WTC11 (cell line): ENCODE measurements around the gene NUDT3. TPM values are rescaled to one million over a fixed set of nuclear protein-coding genes. Genes with fewer than 3 reads are reported as not detected.

Experiments
- ATAC-seq: fragments of 200-7000 bp; cut with Tn5 transposase; 2 replicates; pipeline ENCODE4 v1.10.0; 2021; ENCODE audit warnings: mild to moderate bottlenecking, moderate library complexity
- CTCF ChIA-PET: fragments of 300-600 bp; sonication (Branson Sonifier 250); formaldehyde crosslinking; loops from one replicate; lab custom pipeline; 2021; ENCODE audit warnings: antibody characterized with exemption; lab: Charles Lee
- POLR2A ChIA-PET: fragments of 350-600 bp; sonication (Branson Sonifier 250); formaldehyde crosslinking; loops from one replicate; lab custom pipeline; 2021; ENCODE audit warnings: antibody characterized with exemption; lab: Charles Lee
- DNase-seq: peaks from one replicate; pipeline ENCODE4 v3.0.0; 2021; ENCODE audit warnings: low spot score
- H3K27ac Mint-ChIP-seq: 2 replicates; pipeline ENCODE4 v1.8.0; 2021; ENCODE audit warnings: mixed read lengths
- H3K27me3 Mint-ChIP-seq: 2 replicates; pipeline ENCODE4 v1.8.0; 2021; ENCODE audit warnings: low read depth, mild to moderate bottlenecking, moderate library complexity, mixed read lengths
- H3K36me3 Mint-ChIP-seq: 2 replicates; pipeline ENCODE4 v1.8.0; 2021; ENCODE audit warnings: mixed read lengths
- H3K4me1 Mint-ChIP-seq: 2 replicates; pipeline ENCODE4 v1.8.0; 2022; ENCODE audit warnings: mixed read lengths
- H3K4me3 Mint-ChIP-seq: 2 replicates; pipeline ENCODE4 v1.8.0; 2021; ENCODE audit warnings: mild to moderate bottlenecking, moderate library complexity, mixed read lengths
- H3K9me3 Mint-ChIP-seq: 2 replicates; pipeline ENCODE4 v1.8.0; 2021; ENCODE audit warnings: mixed read lengths
- ESRRA ChIP-seq: sonication (generic); formaldehyde crosslinking; IDR thresholded peaks from 2 replicates; pipeline ENCODE4 v1.8.1; 2022; ENCODE audit warnings: mild to moderate bottlenecking, missing genetic modification reagents, borderline replicate concordance
- NFATC4 ChIP-seq: fragments of 250-450 bp; sonication (Bioruptor Pico); IDR thresholded peaks from 2 replicates; pipeline ENCODE4 v1.9.0; 2021; ENCODE audit warnings: mild to moderate bottlenecking
- NFYB ChIP-seq: sonication (generic); formaldehyde crosslinking; conservative IDR thresholded peaks from 2 replicates; pipeline ENCODE4 v1.8.0; 2022; ENCODE audit warnings: low read depth, missing genetic modification reagents
- OVOL2 ChIP-seq: fragments of 250-450 bp; sonication (Bioruptor Pico); IDR thresholded peaks from 2 replicates; pipeline ENCODE4 v1.9.0; 2021; ENCODE audit warnings: mild to moderate bottlenecking, borderline replicate concordance
- RELA ChIP-seq: sonication (generic); formaldehyde crosslinking; IDR thresholded peaks from 2 replicates; pipeline ENCODE4 v1.8.1; 2022; ENCODE audit warnings: missing genetic modification reagents, mild to moderate bottlenecking, borderline replicate concordance
- TCF7 ChIP-seq: sonication (generic); formaldehyde crosslinking; IDR thresholded peaks from 2 replicates; pipeline ENCODE4 v1.8.0; 2022; ENCODE audit warnings: mild to moderate bottlenecking, low read depth, missing genetic modification reagents, moderate library complexity
- ZBTB21 ChIP-seq: sonication (generic); formaldehyde crosslinking; IDR thresholded peaks from 2 replicates; pipeline ENCODE4 v1.8.1; 2023; ENCODE audit warnings: mild to moderate bottlenecking, missing genetic modification reagents, borderline replicate concordance
- ZNF317 ChIP-seq: sonication (generic); formaldehyde crosslinking; IDR thresholded peaks from 2 replicates; pipeline ENCODE4 v1.8.1; 2023; ENCODE audit warnings: low read depth, mild to moderate bottlenecking, moderate library complexity, missing genetic modification reagents, borderline replicate concordance
- ZNF416 ChIP-seq: fragments of 250-450 bp; sonication (Bioruptor Pico); IDR thresholded peaks from 2 replicates; pipeline ENCODE4 v1.9.0; 2021; ENCODE audit warnings: mild to moderate bottlenecking, inconsistent platforms
- total RNA-seq: library from RNA; stranded (reverse); gene quantifications from 3 replicates; pipeline ENCODE4 v1.2.3, GENCODE V29; 2021
- TF ChIP-seq, protein P1 (sequence below): sonication (generic); formaldehyde crosslinking; IDR thresholded peaks from 2 replicates; pipeline ENCODE4 v1.8.1; 2023; ENCODE audit warnings: mild to moderate bottlenecking, missing genetic modification reagents, borderline replicate concordance
- TF ChIP-seq, protein P2 (sequence below): sonication (generic); formaldehyde crosslinking; IDR thresholded peaks from 2 replicates; pipeline ENCODE4 v1.8.1; 2022; ENCODE audit warnings: low read depth, missing genetic modification reagents, borderline replicate concordance
- TF ChIP-seq, protein P3 (sequence below): fragments of 200-600 bp; IDR thresholded peaks from 2 replicates; pipeline ENCODE4 v1.8.0; 2022; ENCODE audit warnings: antibody characterized with exemption
- TF ChIP-seq, protein P4 (sequence below): sonication (generic); formaldehyde crosslinking; IDR thresholded peaks from 2 replicates; pipeline ENCODE4 v1.8.0; 2022; ENCODE audit warnings: missing genetic modification reagents
- TF ChIP-seq, protein P5 (sequence below): fragments of 250-450 bp; sonication (Bioruptor Pico); IDR thresholded peaks from 2 replicates; pipeline ENCODE4 v1.9.0; 2021; ENCODE audit warnings: mild to moderate bottlenecking
- TF ChIP-seq, protein P6 (sequence below): sonication (generic); formaldehyde crosslinking; IDR thresholded peaks from 2 replicates; pipeline ENCODE4 v1.8.1; 2022; ENCODE audit warnings: low read depth, mild to moderate bottlenecking, moderate library complexity, missing genetic modification reagents, borderline replicate concordance

The NUDT3 gene
- total RNA-seq, 1 experiment from 2014 or later = 30.0 TPM

DNA sequence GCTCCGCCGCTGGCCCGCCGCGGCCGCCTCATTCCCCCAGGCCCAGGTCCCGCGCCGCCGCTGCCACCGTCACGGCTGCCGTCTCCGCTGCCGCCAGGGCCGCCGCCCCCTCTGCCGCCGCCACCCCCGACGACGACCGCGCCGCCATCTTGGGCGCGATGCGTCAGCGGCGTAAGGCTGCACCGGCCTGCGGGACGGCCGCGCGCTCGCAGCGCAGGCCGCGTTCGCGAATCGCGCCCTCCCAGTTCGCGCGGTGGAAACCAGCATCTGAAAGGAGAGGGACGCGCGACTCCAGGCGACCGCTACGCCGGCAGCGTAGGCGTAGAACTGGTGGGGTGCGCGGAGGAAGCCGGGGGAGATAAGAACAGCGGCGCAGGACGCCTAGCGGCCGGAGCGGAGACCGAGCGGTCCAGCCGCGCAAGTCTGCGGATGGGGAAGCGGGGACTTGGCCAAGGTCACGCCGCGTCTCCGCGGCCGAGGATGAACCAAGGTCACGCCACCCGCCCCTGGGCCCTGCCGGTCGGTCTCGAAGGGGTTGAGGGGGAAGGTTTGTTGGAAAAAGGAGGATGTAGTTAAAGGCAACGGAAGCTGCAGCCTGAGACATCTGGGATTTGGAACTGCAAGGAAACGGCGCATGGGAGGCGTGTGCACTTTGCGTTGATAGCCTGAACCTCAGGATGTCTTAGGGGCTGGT lies at the start of gene NUDT3 (continued):
- TF ChIP-seq, protein P1, sequence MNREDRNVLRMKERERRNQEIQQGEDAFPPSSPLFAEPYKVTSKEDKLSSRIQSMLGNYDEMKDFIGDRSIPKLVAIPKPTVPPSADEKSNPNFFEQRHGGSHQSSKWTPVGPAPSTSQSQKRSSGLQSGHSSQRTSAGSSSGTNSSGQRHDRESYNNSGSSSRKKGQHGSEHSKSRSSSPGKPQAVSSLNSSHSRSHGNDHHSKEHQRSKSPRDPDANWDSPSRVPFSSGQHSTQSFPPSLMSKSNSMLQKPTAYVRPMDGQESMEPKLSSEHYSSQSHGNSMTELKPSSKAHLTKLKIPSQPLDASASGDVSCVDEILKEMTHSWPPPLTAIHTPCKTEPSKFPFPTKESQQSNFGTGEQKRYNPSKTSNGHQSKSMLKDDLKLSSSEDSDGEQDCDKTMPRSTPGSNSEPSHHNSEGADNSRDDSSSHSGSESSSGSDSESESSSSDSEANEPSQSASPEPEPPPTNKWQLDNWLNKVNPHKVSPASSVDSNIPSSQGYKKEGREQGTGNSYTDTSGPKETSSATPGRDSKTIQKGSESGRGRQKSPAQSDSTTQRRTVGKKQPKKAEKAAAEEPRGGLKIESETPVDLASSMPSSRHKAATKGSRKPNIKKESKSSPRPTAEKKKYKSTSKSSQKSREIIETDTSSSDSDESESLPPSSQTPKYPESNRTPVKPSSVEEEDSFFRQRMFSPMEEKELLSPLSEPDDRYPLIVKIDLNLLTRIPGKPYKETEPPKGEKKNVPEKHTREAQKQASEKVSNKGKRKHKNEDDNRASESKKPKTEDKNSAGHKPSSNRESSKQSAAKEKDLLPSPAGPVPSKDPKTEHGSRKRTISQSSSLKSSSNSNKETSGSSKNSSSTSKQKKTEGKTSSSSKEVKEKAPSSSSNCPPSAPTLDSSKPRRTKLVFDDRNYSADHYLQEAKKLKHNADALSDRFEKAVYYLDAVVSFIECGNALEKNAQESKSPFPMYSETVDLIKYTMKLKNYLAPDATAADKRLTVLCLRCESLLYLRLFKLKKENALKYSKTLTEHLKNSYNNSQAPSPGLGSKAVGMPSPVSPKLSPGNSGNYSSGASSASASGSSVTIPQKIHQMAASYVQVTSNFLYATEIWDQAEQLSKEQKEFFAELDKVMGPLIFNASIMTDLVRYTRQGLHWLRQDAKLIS (CRISPR knock-in tag) = no peak
- 0 out of 2 replicates have a peak, but pooled peaks have one; percentile 11 for TF ChIP-seq ZNF416
- TF ChIP-seq, protein P2, sequence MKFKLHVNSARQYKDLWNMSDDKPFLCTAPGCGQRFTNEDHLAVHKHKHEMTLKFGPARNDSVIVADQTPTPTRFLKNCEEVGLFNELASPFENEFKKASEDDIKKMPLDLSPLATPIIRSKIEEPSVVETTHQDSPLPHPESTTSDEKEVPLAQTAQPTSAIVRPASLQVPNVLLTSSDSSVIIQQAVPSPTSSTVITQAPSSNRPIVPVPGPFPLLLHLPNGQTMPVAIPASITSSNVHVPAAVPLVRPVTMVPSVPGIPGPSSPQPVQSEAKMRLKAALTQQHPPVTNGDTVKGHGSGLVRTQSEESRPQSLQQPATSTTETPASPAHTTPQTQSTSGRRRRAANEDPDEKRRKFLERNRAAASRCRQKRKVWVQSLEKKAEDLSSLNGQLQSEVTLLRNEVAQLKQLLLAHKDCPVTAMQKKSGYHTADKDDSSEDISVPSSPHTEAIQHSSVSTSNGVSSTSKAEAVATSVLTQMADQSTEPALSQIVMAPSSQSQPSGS (CRISPR knock-in tag) = no peak
- peak; percentile 95 for TF ChIP-seq ESRRA (CRISPR knock-in tag)
- TF ChIP-seq NFYB = no peak
- TF ChIP-seq, protein P3, sequence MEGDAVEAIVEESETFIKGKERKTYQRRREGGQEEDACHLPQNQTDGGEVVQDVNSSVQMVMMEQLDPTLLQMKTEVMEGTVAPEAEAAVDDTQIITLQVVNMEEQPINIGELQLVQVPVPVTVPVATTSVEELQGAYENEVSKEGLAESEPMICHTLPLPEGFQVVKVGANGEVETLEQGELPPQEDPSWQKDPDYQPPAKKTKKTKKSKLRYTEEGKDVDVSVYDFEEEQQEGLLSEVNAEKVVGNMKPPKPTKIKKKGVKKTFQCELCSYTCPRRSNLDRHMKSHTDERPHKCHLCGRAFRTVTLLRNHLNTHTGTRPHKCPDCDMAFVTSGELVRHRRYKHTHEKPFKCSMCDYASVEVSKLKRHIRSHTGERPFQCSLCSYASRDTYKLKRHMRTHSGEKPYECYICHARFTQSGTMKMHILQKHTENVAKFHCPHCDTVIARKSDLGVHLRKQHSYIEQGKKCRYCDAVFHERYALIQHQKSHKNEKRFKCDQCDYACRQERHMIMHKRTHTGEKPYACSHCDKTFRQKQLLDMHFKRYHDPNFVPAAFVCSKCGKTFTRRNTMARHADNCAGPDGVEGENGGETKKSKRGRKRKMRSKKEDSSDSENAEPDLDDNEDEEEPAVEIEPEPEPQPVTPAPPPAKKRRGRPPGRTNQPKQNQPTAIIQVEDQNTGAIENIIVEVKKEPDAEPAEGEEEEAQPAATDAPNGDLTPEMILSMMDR = peak; percentile 41
- TF ChIP-seq, protein P4, sequence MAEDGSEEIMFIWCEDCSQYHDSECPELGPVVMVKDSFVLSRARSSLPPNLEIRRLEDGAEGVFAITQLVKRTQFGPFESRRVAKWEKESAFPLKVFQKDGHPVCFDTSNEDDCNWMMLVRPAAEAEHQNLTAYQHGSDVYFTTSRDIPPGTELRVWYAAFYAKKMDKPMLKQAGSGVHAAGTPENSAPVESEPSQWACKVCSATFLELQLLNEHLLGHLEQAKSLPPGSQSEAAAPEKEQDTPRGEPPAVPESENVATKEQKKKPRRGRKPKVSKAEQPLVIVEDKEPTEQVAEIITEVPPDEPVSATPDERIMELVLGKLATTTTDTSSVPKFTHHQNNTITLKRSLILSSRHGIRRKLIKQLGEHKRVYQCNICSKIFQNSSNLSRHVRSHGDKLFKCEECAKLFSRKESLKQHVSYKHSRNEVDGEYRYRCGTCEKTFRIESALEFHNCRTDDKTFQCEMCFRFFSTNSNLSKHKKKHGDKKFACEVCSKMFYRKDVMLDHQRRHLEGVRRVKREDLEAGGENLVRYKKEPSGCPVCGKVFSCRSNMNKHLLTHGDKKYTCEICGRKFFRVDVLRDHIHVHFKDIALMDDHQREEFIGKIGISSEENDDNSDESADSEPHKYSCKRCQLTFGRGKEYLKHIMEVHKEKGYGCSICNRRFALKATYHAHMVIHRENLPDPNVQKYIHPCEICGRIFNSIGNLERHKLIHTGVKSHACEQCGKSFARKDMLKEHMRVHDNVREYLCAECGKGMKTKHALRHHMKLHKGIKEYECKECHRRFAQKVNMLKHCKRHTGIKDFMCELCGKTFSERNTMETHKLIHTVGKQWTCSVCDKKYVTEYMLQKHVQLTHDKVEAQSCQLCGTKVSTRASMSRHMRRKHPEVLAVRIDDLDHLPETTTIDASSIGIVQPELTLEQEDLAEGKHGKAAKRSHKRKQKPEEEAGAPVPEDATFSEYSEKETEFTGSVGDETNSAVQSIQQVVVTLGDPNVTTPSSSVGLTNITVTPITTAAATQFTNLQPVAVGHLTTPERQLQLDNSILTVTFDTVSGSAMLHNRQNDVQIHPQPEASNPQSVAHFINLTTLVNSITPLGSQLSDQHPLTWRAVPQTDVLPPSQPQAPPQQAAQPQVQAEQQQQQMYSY (CRISPR knock-in tag) = no peak
- no peak for TF ChIP-seq NFATC4 (CRISPR knock-in tag)

DNA sequence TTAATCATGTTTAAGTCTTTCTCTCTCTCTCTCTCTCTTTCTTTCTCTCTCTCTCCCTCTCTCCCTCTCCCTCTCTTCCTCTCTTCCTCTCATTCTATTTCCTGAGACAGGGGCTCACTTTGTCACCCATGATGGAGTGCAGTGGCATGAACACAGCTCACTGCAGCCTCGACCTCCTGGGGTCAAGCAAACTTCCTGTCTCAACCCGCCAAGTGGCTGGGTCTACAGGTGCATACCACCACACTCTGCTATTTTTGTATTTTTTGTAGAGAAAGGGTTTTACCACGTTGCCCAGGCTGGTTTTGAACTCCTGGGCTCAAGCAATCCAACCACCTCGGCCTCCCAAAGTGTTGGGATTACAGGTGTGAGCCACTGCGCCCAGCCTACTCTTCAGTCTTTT lies 49.1 kb upstream of the NUDT3 start:
- CTCF ChIA-PET = no interaction called here
- no peak for ATAC-seq
- Mint-ChIP-seq H3K27ac (no peak overlapping the region), H3K4me3 (no peak overlapping the region), H3K4me1 (no peaks in the 10 kb centered on the region), H3K27me3 (no peaks in the 10 kb centered on the region; the same call in 1 of the 2 replicates), H3K36me3 (peaks cover 13% of the 10 kb centered on the region), H3K9me3 (peaks cover 23% of the 10 kb centered on the region)
- DNase-seq = no peak
- POLR2A ChIA-PET = no interaction called here
- TF ChIP-seq, protein P5, sequence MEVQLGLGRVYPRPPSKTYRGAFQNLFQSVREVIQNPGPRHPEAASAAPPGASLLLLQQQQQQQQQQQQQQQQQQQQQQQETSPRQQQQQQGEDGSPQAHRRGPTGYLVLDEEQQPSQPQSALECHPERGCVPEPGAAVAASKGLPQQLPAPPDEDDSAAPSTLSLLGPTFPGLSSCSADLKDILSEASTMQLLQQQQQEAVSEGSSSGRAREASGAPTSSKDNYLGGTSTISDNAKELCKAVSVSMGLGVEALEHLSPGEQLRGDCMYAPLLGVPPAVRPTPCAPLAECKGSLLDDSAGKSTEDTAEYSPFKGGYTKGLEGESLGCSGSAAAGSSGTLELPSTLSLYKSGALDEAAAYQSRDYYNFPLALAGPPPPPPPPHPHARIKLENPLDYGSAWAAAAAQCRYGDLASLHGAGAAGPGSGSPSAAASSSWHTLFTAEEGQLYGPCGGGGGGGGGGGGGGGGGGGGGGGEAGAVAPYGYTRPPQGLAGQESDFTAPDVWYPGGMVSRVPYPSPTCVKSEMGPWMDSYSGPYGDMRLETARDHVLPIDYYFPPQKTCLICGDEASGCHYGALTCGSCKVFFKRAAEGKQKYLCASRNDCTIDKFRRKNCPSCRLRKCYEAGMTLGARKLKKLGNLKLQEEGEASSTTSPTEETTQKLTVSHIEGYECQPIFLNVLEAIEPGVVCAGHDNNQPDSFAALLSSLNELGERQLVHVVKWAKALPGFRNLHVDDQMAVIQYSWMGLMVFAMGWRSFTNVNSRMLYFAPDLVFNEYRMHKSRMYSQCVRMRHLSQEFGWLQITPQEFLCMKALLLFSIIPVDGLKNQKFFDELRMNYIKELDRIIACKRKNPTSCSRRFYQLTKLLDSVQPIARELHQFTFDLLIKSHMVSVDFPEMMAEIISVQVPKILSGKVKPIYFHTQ (CRISPR knock-in tag) = no peak
- TF ChIP-seq ZNF317 (no peak), RELA (no peak), TCF7 (CRISPR knock-in tag) (no peak), ZBTB21 (CRISPR knock-in tag) (no peak), OVOL2 (CRISPR knock-in tag) (no peak)
- TF ChIP-seq, protein P6, sequence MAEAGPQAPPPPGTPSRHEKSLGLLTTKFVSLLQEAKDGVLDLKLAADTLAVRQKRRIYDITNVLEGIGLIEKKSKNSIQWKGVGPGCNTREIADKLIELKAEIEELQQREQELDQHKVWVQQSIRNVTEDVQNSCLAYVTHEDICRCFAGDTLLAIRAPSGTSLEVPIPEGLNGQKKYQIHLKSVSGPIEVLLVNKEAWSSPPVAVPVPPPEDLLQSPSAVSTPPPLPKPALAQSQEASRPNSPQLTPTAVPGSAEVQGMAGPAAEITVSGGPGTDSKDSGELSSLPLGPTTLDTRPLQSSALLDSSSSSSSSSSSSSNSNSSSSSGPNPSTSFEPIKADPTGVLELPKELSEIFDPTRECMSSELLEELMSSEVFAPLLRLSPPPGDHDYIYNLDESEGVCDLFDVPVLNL (CRISPR knock-in tag) = no peak
- TF ChIP-seq, protein P4 (CRISPR knock-in tag) = no peak
